ENCODE results near the gene CEP83. TPM values are rescaled to one million over a fixed set of nuclear protein-coding genes. Genes with fewer than 3 reads are reported as not detected.

The CEP83 gene
- total and polyA plus RNA-seq, 9 of the 15 experiments (the other 6 are each of a cell fraction or from before 2014, with no cell fraction given): 5.3 to 40.5 (median 31.3) TPM

GRCh38 chr12:94500831-94501567 lies 41.3 kb upstream of the CEP83 start:
- ChIA-PET CTCF (ENCODE audit: low intra/inter-chr PET ratio) (no interaction called here), POLR2A (no interaction called here)
- 0% methylated on average over 3 of the region's 3 CpGs for WGBS (ENCODE audit: insufficient coverage, low coverage, missing lambda C conversion rate)
- 0 out of 5 replicates have a peak, but pooled peaks cover 0 to 10% of the 10 kb centered on the region in 2 experiments for H3K27me3 ChIP-seq (ENCODE audit: control insufficient read depth in 2 of 2, insufficient read depth in 2 of 2, low read length in 2 of 2)
- DNase-seq (ENCODE audit: extremely low read depth in 1 of 4, low spot score in 3 of 4) (no peak), ATAC-seq (no peak), FAIRE-seq (no peak)
- no peaks in the 10 kb centered on the region for H3K36me3 ChIP-seq (ENCODE audit: control insufficient read depth, insufficient read depth, low read length)
- no peak overlapping the region for H2AFZ ChIP-seq (ENCODE audit: low read depth, low read length)
- no peaks in the 10 kb centered on the region for H3K9me3 ChIP-seq (replicated peaks; ENCODE audit: control insufficient read depth, insufficient read depth, low read depth, low read length)
- H3K4me2 ChIP-seq (ENCODE audit: insufficient read depth, low read length): no peak overlapping the region
- no peaks in the 10 kb centered on the region for H3K4me1 ChIP-seq (replicated peaks in 1 of 2; ENCODE audit: control insufficient read depth in 2 of 2, insufficient read depth in 2 of 2, low read length in 2 of 2)
- no peak overlapping the region for H3K4me3 ChIP-seq
- no peaks in the 10 kb centered on the region for H3K79me2 ChIP-seq (ENCODE audit: control insufficient read depth, insufficient read depth, low read length)
- no peak for TF ChIP-seq ZC3H11A (IDR thresholded peaks at IDR 0.05; ENCODE audit: low read depth, low read length)
- TF ChIP-seq NR1H2 (CRISPR knock-in tag; IDR thresholded peaks at IDR 0.05): no peak
- no peak for TF ChIP-seq ZBTB34 (CRISPR knock-in tag; IDR thresholded peaks at IDR 0.05)
- TF ChIP-seq NBN (IDR thresholded peaks at IDR 0.05; ENCODE audit: low read depth): no peak
- no peak for TF ChIP-seq SOX6 (IDR thresholded peaks at IDR 0.05)
- no peak for TF ChIP-seq SP2 (IDR thresholded peaks at IDR 0.05; ENCODE audit: extremely low read depth, low read depth, low read length, poor library complexity, severe bottlenecking)
- no peak for TF ChIP-seq PTBP1 (IDR thresholded peaks at IDR 0.05; ENCODE audit: low read depth, low read length)
- no peak for TF ChIP-seq BRF2 (IDR thresholded peaks at IDR 0.05; ENCODE audit: borderline replicate concordance, insufficient read depth, insufficient read length)
- intact Hi-C loops (cut with micrococcal nuclease) (no loop called here), in situ Hi-C loops (cut with MboI) (no loop called here)
- no peak overlapping the region for H3K27ac ChIP-seq (ENCODE audit: extremely low read depth, low read depth, low read length)
- no peaks in the 10 kb centered on the region for H4K20me1 ChIP-seq (replicated peaks; ENCODE audit: control insufficient read depth, insufficient read depth, low read length)
- BruUV-seq (replicated peaks): no TSS peak
- H3K9me1 ChIP-seq (ENCODE audit: control insufficient read depth, insufficient read depth, low read length): no peaks in the 10 kb centered on the region
- H3K9ac ChIP-seq (ENCODE audit: insufficient read depth in 1 of 2, low read depth in 2 of 2, low read length in 2 of 2): no peak overlapping the region

All from K562 (cell line).